Mesenchymal stem cell (in vitro differentiated cells and primary cell): ENCODE measurements around the gene TLCD5.
A peak's percentile ranks its signal among the peaks of the same experiment; 100 is the strongest.

Experiments
- DNase-seq: peaks from one replicate; pipeline ENCODE4 v3.0.0-alpha.2; 2013
- H2AFZ ChIP-seq: one replicate; pipeline ENCODE4 v1.6.1; 2013; ENCODE audit warnings: low read depth, mild to moderate bottlenecking, control low read depth, inconsistent platforms, low read length, moderate library complexity
- H2AK5ac ChIP-seq: 2 replicates; pipeline ENCODE4 v1.6.1; 2013; ENCODE audit warnings: low read length, moderate library complexity, mild to moderate bottlenecking, inconsistent platforms; ENCODE audit not compliant: severe bottlenecking
- H2BK120ac ChIP-seq: one replicate; pipeline ENCODE4 v1.6.1; 2013; ENCODE audit warnings: low read depth, mild to moderate bottlenecking, inconsistent platforms, low read length, moderate library complexity
- H2BK12ac ChIP-seq, 2 experiments: one replicate each; pipeline ENCODE4 v1.6.1; 2013; ENCODE audit warnings: inconsistent platforms in 2 of 2, low read length in 2 of 2, mild to moderate bottlenecking in 2 of 2, moderate library complexity in 2 of 2, control low read depth in 1 of 2
- H2BK15ac ChIP-seq: one replicate; pipeline ENCODE4 v1.6.1; 2013; ENCODE audit warnings: mild to moderate bottlenecking, low read depth, inconsistent platforms; ENCODE audit not compliant: poor library complexity, severe bottlenecking
- H2BK5ac ChIP-seq: 2 replicates; pipeline ENCODE4 v1.6.1; 2013; ENCODE audit warnings: low read depth, mild to moderate bottlenecking, low read length, control low read depth, inconsistent platforms; ENCODE audit not compliant: poor library complexity, severe bottlenecking
- H3K14ac ChIP-seq, 2 experiments: one replicate each; pipeline ENCODE4 v1.6.1; 2013; ENCODE audit warnings: inconsistent platforms in 2 of 2, low read length in 2 of 2, control low read depth in 1 of 2, mild to moderate bottlenecking in 1 of 2, moderate library complexity in 1 of 2
- H3K18ac ChIP-seq, 2 experiments: one replicate each; pipeline ENCODE4 v1.6.1; 2013; ENCODE audit warnings: inconsistent platforms in 2 of 2, low read length in 2 of 2, control low read depth in 1 of 2, low read depth in 1 of 2, mild to moderate bottlenecking in 1 of 2
- H3K23ac ChIP-seq, 2 experiments: one replicate each; pipeline ENCODE4 v1.6.1; 2013; ENCODE audit warnings: inconsistent platforms in 2 of 2, low read length in 2 of 2, mild to moderate bottlenecking in 2 of 2, moderate library complexity in 2 of 2, control low read depth in 1 of 2
- H3K27ac ChIP-seq: 2 replicates; pipeline ENCODE4 v1.5.1; 2013; ENCODE audit warnings: mild to moderate bottlenecking, moderate library complexity, low read length, control low read depth, inconsistent platforms; ENCODE audit not compliant: poor library complexity, severe bottlenecking
- H3K27me3 ChIP-seq, 2 experiments: 2 replicates each; pipeline versions ENCODE4 v1.6.1 to v1.7.0; 2013; ENCODE audit warnings: low read length in 2 of 2, mild to moderate bottlenecking in 2 of 2, moderate library complexity in 2 of 2, control low read depth in 1 of 2, inconsistent platforms in 1 of 2; ENCODE audit not compliant: control insufficient read depth in 1 of 2, insufficient read depth in 1 of 2
- H3K36me3 ChIP-seq, 2 experiments: 2 replicates each; pipeline versions ENCODE4 v1.6.1 to v1.7.0; 2013; ENCODE audit warnings: low read length in 2 of 2, control low read depth in 1 of 2, inconsistent platforms in 1 of 2, low read depth in 1 of 2, mild to moderate bottlenecking in 1 of 2; ENCODE audit not compliant: insufficient read depth in 2 of 2, control insufficient read depth in 1 of 2
- H3K4ac ChIP-seq, 2 experiments: one replicate each; pipeline ENCODE4 v1.6.1; 2013; ENCODE audit warnings: inconsistent platforms in 2 of 2, low read length in 2 of 2, mild to moderate bottlenecking in 2 of 2, moderate library complexity in 2 of 2, control low read depth in 1 of 2, low read depth in 1 of 2
- H3K4me1 ChIP-seq: 2 replicates; pipeline ENCODE4 v1.6.1; 2013; ENCODE audit warnings: low read depth, low read length, control low read depth; ENCODE audit not compliant: control insufficient read depth, insufficient read depth
- H3K4me2 ChIP-seq: 2 replicates; pipeline ENCODE4 v1.6.1; 2013; ENCODE audit warnings: low read length, mild to moderate bottlenecking, inconsistent platforms; ENCODE audit not compliant: poor library complexity, severe bottlenecking
- H3K4me3 ChIP-seq, 2 experiments: 2 replicates each; pipeline versions ENCODE4 v1.5.1 to v1.7.0; 2013; ENCODE audit warnings: low read length in 2 of 2, mild to moderate bottlenecking in 2 of 2, control low read depth in 1 of 2, low read depth in 1 of 2; ENCODE audit not compliant: insufficient read depth in 1 of 2
- H3K79me1 ChIP-seq: replicated peaks from 2 replicates; pipeline ENCODE4 v1.6.1; 2013; ENCODE audit warnings: mild to moderate bottlenecking, control low read depth, low read length, inconsistent platforms; ENCODE audit not compliant: poor library complexity, severe bottlenecking
- H3K9ac ChIP-seq: 2 replicates; pipeline ENCODE4 v1.7.0; 2013; ENCODE audit warnings: mild to moderate bottlenecking, low read length, moderate library complexity
- H3K9me3 ChIP-seq: 2 replicates; pipeline ENCODE4 v1.7.0; 2013; ENCODE audit warnings: mild to moderate bottlenecking, low read length; ENCODE audit not compliant: control insufficient read depth
- H4K8ac ChIP-seq: one replicate; pipeline ENCODE4 v1.6.1; 2013; ENCODE audit warnings: inconsistent platforms, mild to moderate bottlenecking, low read length, moderate library complexity
- H4K91ac ChIP-seq: one replicate; pipeline ENCODE4 v1.6.1; 2013; ENCODE audit warnings: mild to moderate bottlenecking, low read length, inconsistent platforms
- WGBS: methylation state at CpG from one replicate; pipeline ENCODE4 v1.1.7; 2013; ENCODE audit warnings: mixed read lengths; 5-methylcytosine and 5-hydroxymethylcytosine counted together

The TLCD5 gene

DNA sequence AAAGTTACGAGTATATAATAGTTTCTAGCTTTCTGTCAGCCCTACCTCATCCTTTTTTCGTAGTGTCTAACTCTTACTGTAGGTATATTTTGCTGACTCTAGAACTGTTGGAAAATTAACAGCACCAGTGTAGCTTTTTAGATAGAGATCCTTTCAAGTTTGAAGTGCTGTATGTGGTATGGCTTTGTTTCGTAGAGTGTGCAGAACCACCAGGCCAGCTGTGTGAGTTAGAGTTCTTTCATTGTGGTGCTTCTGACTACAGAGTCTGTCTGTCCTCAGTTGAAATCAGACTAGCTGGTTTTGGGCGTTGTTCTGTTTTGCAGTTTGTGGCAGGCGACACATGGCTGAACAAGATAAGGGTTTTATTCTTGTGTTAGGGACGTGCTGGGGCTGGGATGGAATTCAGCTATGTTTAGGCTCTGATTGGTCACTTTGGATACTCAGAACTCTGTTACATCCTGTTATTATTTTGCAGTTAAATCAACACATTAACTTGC, 14.3 kb downstream of the TLCD5 start:
- Histone ChIP-seq H2BK15ac (no peak overlapping the region), H2BK120ac (no peak overlapping the region), H2AFZ (no peak overlapping the region), H3K4me3 (peak overlapping the region in 1 of 2 experiments; percentile 97), H2BK5ac (no peak overlapping the region), H4K91ac (no peak overlapping the region), H3K9ac (peak overlapping the region; percentile 95), H3K27me3 (no peaks in the 10 kb centered on the region), H3K9me3 (no peaks in the 10 kb centered on the region), H3K4me2 (peak overlapping the region; percentile 4), H3K4me1 (peaks cover 6% of the 10 kb centered on the region), H3K14ac (no peak overlapping the region), H4K8ac (no peak overlapping the region), H3K18ac (peak overlapping the region in 1 of 2 experiments; percentile 77), H3K27ac (peak overlapping the region; percentile 34), H2BK12ac (no peak overlapping the region), H3K4ac (no peak overlapping the region), H3K23ac (no peak overlapping the region), H3K79me1 (no peaks in the 10 kb centered on the region), H3K36me3 (no peaks in the 10 kb centered on the region), H2AK5ac (no peak overlapping the region)
- DNase-seq: peak; percentile 65
- 16% methylated on average over 4 of the region's 6 CpGs for WGBS

- Histone ChIP-seq H3K36me3 (no peaks in the 10 kb centered on the region), H3K9ac (peak overlapping the region; percentile 95), H4K8ac (no peak overlapping the region), H4K91ac (no peak overlapping the region), H2BK15ac (no peak overlapping the region), H2BK120ac (no peak overlapping the region), H3K18ac (no peak overlapping the region), H3K4me1 (peaks cover 7% of the 10 kb centered on the region), H3K23ac (no peak overlapping the region), H3K4me3 (peak overlapping the region in 1 of 2 experiments; percentile 97), H3K79me1 (no peaks in the 10 kb centered on the region), H3K27ac (no peak overlapping the region), H2AFZ (no peak overlapping the region), H3K9me3 (no peaks in the 10 kb centered on the region), H3K4me2 (no peak overlapping the region), H2BK12ac (no peak overlapping the region), H2AK5ac (no peak overlapping the region), H3K4ac (no peak overlapping the region), H3K27me3 (no peaks in the 10 kb centered on the region), H2BK5ac (no peak overlapping the region), H3K14ac (no peak overlapping the region)
- WGBS: no CpG with 5 or more reads among the region's 2 CpGs
- no peak for DNase-seq
Observed at GRCh38 chr11:120340529-120340928, 15.4 kb downstream of the TLCD5 start.

DNA sequence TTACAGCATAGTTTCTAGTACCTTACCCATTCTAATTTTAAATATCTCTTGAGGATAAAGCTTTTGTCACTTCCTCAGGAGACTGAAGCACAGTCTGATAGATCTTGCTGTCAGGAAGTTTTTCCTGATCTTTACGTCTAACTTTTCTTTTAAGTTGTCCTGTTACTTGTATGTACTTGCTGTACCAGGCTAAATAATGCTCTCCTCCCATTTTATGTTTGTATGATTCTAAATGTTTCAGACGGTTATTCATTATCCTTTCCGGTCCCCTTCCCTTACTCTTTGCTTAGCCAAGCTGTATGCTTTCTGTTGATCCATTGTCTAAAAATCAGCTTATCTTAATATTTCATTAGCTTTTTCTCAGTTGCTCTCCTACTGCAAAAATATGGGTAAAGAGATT, 17.1 kb downstream of the TLCD5 start:
- H3K9ac ChIP-seq: no peak overlapping the region
- 93% methylated on average over 2 of the region's 3 CpGs for WGBS
- H3K27me3 ChIP-seq: no peaks in the 10 kb centered on the region
- no peak overlapping the region for H2AFZ ChIP-seq
- peaks cover 7% of the 10 kb centered on the region for H3K4me1 ChIP-seq
- H4K91ac ChIP-seq: no peak overlapping the region
- H4K8ac ChIP-seq: no peak overlapping the region
- H2BK5ac ChIP-seq: no peak overlapping the region
- no peak overlapping the region for H3K23ac ChIP-seq
- H3K14ac ChIP-seq: no peak overlapping the region
- no peak overlapping the region for H3K27ac ChIP-seq
- no peak overlapping the region for H2AK5ac ChIP-seq
- H2BK12ac ChIP-seq: no peak overlapping the region
- no peak overlapping the region for H3K4ac ChIP-seq
- H3K4me3 ChIP-seq: no peak overlapping the region
- no peaks in the 10 kb centered on the region for H3K79me1 ChIP-seq
- no peaks in the 10 kb centered on the region for H3K36me3 ChIP-seq
- H2BK120ac ChIP-seq: no peak overlapping the region
- H3K9me3 ChIP-seq: no peaks in the 10 kb centered on the region
- DNase-seq: no peak
- no peak overlapping the region for H2BK15ac ChIP-seq
- H3K18ac ChIP-seq: no peak overlapping the region
- H3K4me2 ChIP-seq: no peak overlapping the region

- Histone ChIP-seq H3K27me3 (no peaks in the 10 kb centered on the region), H3K4me2 (no peak overlapping the region), H2BK12ac (no peak overlapping the region), H3K23ac (no peak overlapping the region), H3K18ac (no peak overlapping the region), H2AFZ (no peak overlapping the region), H3K4me3 (no peak overlapping the region), H4K91ac (no peak overlapping the region), H2BK120ac (no peak overlapping the region), H3K9me3 (no peaks in the 10 kb centered on the region), H3K4me1 (peaks cover 7% of the 10 kb centered on the region), H3K4ac (no peak overlapping the region), H2AK5ac (no peak overlapping the region), H3K79me1 (no peaks in the 10 kb centered on the region), H2BK15ac (no peak overlapping the region), H3K27ac (no peak overlapping the region), H4K8ac (no peak overlapping the region), H2BK5ac (no peak overlapping the region), H3K14ac (no peak overlapping the region), H3K36me3 (no peaks in the 10 kb centered on the region), H3K9ac (no peak overlapping the region)
- no peak for DNase-seq
- WGBS: 100% methylated on average over 2 of the region's 3 CpGs
Observed at GRCh38 chr11:120342678-120343077, 17.6 kb downstream of the TLCD5 start.
